Gastrocnemius medialis (tissue), 4 donors: ENCODE data around the gene DEPP1. TPM values are rescaled to one million over a fixed set of nuclear protein-coding genes. Genes with fewer than 3 reads are reported as not detected.
A peak's percentile ranks its signal among the peaks of the same experiment; 100 is the strongest.

ENCODE experiments used
- ATAC-seq, 2 donors: fragments of 150-250 bp; one replicate each; pipeline ENCODE4 v1.9.1; 2016
- DNase-seq, 2 donors: peaks; one replicate each; pipeline ENCODE4 v3.0.0-alpha.2; 2019
- H3K27ac ChIP-seq, 4 donors: fragments of 200-600 bp; sonication (generic); 1 replicate in 1 of 4; 2 replicates in 3 of 4; pipeline ENCODE4 v1.5.1; 2016 to 2018; ENCODE audit warnings: mild to moderate bottlenecking in 2 of 4, moderate library complexity in 1 of 4
- H3K27me3 ChIP-seq, 3 donors: fragments of 200-600 bp; sonication (generic) in 2 of 3; 1 replicate in 1 of 3; 2 replicates in 2 of 3; pipeline versions ENCODE4 v1.5.1 to v1.6.0; 2016 to 2019; ENCODE audit warnings: mild to moderate bottlenecking in 1 of 3, moderate library complexity in 1 of 3
- H3K36me3 ChIP-seq, 2 donors: fragments of 200-600 bp; sonication (generic) in 1 of 2; one replicate each; pipeline ENCODE4 v1.5.1; 2017 to 2018
- H3K4me1 ChIP-seq, 2 donors: fragments of 200-600 bp; sonication (generic) in 1 of 2; one replicate each; pipeline ENCODE4 v1.5.1; 2016 to 2017; ENCODE audit warnings: mild to moderate bottlenecking in 2 of 2
- H3K4me3 ChIP-seq, 4 donors: fragments of 200-600 bp; sonication (generic) in 3 of 4; 1 replicate in 1 of 4; 2 replicates in 3 of 4; pipeline ENCODE4 v1.5.1; 2016 to 2019; ENCODE audit warnings: mild to moderate bottlenecking in 2 of 4
- H3K9me3 ChIP-seq, 3 donors: fragments of 200-600 bp; sonication (generic) in 2 of 3; 1 replicate in 1 of 3; 2 replicates in 2 of 3; pipeline ENCODE4 v1.5.1; 2016 to 2019
- POLR2A ChIP-seq, 2 donors: fragments of 450-650 bp; IDR thresholded peaks; one replicate each; pipeline ENCODE4 v1.6.1; 2017; ENCODE audit warnings: antibody characterized with exemption in 2 of 2, mild to moderate bottlenecking in 2 of 2, moderate library complexity in 2 of 2
- in situ Hi-C, 4 donors: fragments of 200-750 bp; cut with MboI; loops; one replicate each; pipeline versions ENCODE4 v1.15.0 to v1.8.0; 2017; ENCODE audit warnings: low sequenced_read_pairs in 4 of 4
- intact Hi-C: fragments of 100-400 bp; cut with DNase I; formaldehyde crosslinking; loops from one replicate; pipeline ENCODE4 v1.15.1; 2023; ENCODE audit warnings: low total_unique reads
- total RNA-seq, 4 donors: library from RNA; depleted of rRNA; stranded (reverse); fragments of >200 nt; gene quantifications; one replicate each; pipeline versions ENCODE4 v1.1.0 to v1.2.3, GENCODE V29; 2016
- TF ChIP-seq, protein P1 (sequence below), 5 experiments: fragments of 450-650 bp in 3 of 5; fragments of 200-600 bp in 2 of 5; sonication (generic) in 2 of 5; IDR thresholded peaks in 4 of 5; conservative IDR thresholded peaks in 1 of 5; 1 replicate in 4 of 5; 2 replicates in 1 of 5; pipeline ENCODE4 v1.5.1; 2016 to 2019; ENCODE audit warnings: antibody characterized with exemption in 5 of 5, mild to moderate bottlenecking in 3 of 5, moderate library complexity in 3 of 5

Gene DEPP1
- total RNA-seq, 4 donors from 2014 or later = 83.4 to 331 (median 120) TPM

DNA sequence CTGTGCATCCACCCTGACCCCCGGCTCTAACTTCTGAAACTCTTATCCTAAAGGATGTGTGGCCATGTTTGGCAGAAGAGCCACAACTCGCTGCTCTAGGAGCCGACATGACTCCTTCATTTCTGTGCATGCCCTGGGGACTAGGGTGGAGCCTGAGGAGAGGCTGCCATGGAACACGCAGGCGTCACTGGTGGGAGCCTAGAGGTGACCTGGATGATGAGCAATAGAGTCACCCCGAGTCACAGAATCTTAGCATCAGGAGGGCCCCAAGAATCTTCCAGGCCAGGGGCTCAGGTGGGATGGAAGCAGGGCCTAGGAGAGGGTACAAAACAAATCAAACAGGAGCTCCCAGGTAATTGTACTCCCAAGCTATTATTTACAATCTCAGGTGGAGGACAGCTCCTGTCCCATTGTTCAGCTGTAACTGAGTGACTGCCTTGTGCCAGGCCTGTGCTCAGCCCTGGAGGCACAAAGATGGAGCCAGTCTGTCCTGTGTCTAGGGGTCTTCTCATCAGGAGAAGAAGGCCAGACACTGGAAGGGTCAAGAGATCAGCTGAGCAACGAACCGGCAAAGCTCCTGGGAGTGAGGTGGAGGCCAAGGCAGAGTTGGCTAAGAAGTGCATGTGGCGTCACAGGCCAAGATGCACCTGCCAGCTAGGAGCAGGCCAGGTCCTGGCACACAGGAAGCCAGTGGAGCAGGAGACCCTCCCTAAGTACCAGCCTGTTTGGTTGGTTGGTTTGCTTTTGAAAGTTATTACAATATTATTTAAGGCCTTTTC is 16.3 kb upstream of the DEPP1 start:
- ATAC-seq (no peak), DNase-seq (peak in 1 of 2 donors; percentile 38)
- Histone ChIP-seq H3K9me3 (no peaks in the 10 kb centered on the region), H3K27me3 (no peaks in the 10 kb centered on the region), H3K4me1 (peaks cover 62 to 90% of the 10 kb centered on the region in 2 donors), H3K36me3 (no peaks in the 10 kb centered on the region), H3K4me3 (no peak overlapping the region), H3K27ac (peak overlapping the region; percentile 72 to 91 (median 82))
- in situ Hi-C loops = loop anchor here in 2 of 4 donors (25.0 kb wide), 2 partner anchors 1017 to 1583 kb away; partner anchors contain the start of gene HNRNPF (in 2 of the 2)
- TF ChIP-seq POLR2A (IDR thresholded peaks at IDR 0.05) = no peak
- TF ChIP-seq, protein P1, sequence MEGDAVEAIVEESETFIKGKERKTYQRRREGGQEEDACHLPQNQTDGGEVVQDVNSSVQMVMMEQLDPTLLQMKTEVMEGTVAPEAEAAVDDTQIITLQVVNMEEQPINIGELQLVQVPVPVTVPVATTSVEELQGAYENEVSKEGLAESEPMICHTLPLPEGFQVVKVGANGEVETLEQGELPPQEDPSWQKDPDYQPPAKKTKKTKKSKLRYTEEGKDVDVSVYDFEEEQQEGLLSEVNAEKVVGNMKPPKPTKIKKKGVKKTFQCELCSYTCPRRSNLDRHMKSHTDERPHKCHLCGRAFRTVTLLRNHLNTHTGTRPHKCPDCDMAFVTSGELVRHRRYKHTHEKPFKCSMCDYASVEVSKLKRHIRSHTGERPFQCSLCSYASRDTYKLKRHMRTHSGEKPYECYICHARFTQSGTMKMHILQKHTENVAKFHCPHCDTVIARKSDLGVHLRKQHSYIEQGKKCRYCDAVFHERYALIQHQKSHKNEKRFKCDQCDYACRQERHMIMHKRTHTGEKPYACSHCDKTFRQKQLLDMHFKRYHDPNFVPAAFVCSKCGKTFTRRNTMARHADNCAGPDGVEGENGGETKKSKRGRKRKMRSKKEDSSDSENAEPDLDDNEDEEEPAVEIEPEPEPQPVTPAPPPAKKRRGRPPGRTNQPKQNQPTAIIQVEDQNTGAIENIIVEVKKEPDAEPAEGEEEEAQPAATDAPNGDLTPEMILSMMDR (IDR thresholded peaks at IDR 0.05 in 4 of 5, conservative IDR thresholded peaks at IDR 0.05 in 1 of 5) = no peak
- intact Hi-C loops = loop anchor here (1.0 to 10.0 kb wide), 2 partner anchors 14 to 430 kb away; no protein-coding TSS in a partner anchor

DNA sequence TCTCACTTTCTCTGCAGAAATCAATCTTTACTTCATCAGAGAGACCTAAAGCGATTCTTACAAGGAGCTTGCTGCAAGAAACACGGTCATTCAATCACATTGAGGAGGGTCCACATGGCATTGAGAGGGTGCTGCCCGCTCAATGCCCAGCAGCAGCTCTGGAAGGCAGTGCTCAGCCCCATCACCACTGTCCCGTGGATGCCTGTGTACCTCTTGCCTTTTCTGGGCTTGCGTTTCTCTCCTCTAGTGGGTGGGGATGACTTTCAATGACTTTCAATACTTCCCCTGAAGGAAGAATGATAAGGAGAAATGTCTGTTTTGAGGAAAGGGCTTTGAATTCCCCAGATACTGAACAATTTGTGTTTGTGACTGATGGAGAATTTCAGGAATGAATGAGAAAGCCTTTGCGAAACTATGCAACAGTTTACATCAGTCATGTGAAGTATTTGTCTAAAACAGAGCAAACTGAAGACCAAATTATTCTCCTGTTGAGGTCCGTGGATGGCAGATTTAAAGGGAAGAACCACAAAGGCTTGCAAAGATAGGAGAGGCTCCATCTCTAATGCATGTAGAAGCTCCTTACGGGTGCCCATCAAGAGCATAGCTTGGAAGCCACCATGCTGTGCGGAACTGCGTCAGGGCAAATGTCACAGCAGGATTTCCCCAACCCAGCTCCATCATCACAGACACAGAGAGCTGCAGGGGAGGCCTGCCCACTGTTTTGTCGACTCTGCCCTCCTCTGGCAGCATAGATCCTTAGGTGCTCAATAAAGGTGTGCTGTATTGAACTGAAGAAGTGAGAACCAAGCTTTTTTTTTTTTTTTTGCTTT is 15.5 kb upstream of the DEPP1 start:
- peak overlapping the region; percentile 72 to 91 (median 82) for H3K27ac ChIP-seq
- H3K9me3 ChIP-seq = no peaks in the 10 kb centered on the region
- ATAC-seq (no peak), DNase-seq (no peak)
- H3K4me3 ChIP-seq = no peak overlapping the region
- intact Hi-C loops (loop anchor here (10.0 kb wide), 1 partner anchor 431 kb away; no protein-coding TSS in a partner anchor), in situ Hi-C loops (loop anchor here in 2 of 4 donors (25.0 kb wide), 2 partner anchors 1018 to 1582 kb away; partner anchors contain the start of gene HNRNPF (in 2 of the 2))
- H3K27me3 ChIP-seq = no peaks in the 10 kb centered on the region
- peaks cover 62 to 82% of the 10 kb centered on the region in 2 donors for H3K4me1 ChIP-seq
- no peaks in the 10 kb centered on the region for H3K36me3 ChIP-seq
- TF ChIP-seq, protein P1 (IDR thresholded peaks at IDR 0.05 in 4 of 5, conservative IDR thresholded peaks at IDR 0.05 in 1 of 5) = no peak
- TF ChIP-seq POLR2A (IDR thresholded peaks at IDR 0.05) = no peak

DNA sequence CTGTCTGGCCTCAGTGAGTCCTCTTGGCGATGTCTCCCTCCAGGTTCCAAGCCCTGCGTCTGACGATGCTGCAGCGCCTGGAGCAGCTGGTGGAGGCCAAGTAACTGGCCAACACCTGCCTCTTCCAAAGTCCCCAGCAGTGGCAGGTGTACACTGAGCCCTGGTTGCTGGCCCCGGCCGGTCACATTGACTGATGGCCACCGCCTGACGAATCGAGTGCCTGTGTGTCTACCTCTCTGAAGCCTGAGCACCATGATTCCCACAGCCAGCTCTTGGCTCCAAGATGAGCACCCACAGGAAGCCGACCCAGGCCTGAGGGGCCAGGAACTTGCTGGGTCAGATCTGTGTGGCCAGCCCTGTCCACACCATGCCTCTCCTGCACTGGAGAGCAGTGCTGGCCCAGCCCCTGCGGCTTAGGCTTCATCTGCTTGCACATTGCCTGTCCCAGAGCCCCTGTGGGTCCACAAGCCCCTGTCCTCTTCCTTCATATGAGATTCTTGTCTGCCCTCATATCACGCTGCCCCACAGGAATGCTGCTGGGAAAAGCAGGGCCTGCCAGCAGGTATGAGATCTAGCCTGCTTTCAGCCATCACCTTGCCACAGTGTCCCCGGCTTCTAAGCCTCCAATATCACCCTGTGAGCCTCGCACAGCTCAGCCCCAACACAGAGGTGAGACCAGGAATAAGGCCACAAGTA is 14.8 kb upstream of the DEPP1 start:
- Histone ChIP-seq H3K36me3 (no peaks in the 10 kb centered on the region), H3K4me1 (peaks cover 62 to 74% of the 10 kb centered on the region in 2 donors), H3K27ac (peak overlapping the region; percentile 15 to 91 (median 78)), H3K4me3 (no peak overlapping the region), H3K9me3 (no peaks in the 10 kb centered on the region), H3K27me3 (no peaks in the 10 kb centered on the region)
- intact Hi-C loops (loop anchor here (10.0 kb wide), 1 partner anchor 431 kb away; no protein-coding TSS in a partner anchor), in situ Hi-C loops (loop anchor here in 2 of 4 donors (25.0 kb wide), 2 partner anchors 1019 to 1581 kb away; partner anchors contain the start of gene HNRNPF (in 2 of the 2))
- ATAC-seq = no peak
- DNase-seq = peak in 1 of 2 donors; percentile 17
- TF ChIP-seq, protein P1 (IDR thresholded peaks at IDR 0.05 in 4 of 5, conservative IDR thresholded peaks at IDR 0.05 in 1 of 5) = no peak
- no peak for TF ChIP-seq POLR2A (IDR thresholded peaks at IDR 0.05)

DNA sequence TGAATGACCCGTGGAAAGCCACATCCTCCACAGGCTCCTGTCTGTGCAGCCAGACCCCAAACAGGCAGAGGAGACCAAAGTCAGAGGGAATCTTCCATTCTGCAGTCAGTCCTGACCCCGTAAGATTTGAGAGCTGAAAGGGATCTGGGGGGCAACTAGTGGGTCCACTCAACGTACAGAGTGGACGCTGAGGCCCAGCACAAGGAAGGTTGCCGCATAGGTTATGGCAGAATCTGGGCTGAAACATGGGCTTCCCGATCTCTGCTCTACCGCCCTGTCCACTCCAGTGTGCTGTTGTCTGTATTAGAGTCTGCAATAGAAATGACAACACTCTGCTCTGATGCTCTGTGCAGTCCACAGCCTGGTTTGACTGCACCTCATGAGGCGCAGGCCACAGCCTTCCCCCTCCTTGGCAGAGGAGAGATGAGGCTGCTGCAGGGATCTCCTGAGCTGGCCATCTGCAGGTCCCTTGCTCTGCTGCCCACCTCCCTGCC is 14.2 kb upstream of the DEPP1 start:
- no peaks in the 10 kb centered on the region for H3K9me3 ChIP-seq
- TF ChIP-seq, protein P1 (IDR thresholded peaks at IDR 0.05 in 4 of 5, conservative IDR thresholded peaks at IDR 0.05 in 1 of 5) = no peak
- TF ChIP-seq POLR2A (IDR thresholded peaks at IDR 0.05) = no peak
- peak overlapping the region; percentile 22 to 83 (median 59) for H3K27ac ChIP-seq
- no peaks in the 10 kb centered on the region for H3K27me3 ChIP-seq
- H3K36me3 ChIP-seq = no peaks in the 10 kb centered on the region
- H3K4me3 ChIP-seq = no peak overlapping the region
- in situ Hi-C loops (loop anchor here in 2 of 4 donors (25.0 kb wide), 2 partner anchors 1020 to 1580 kb away; partner anchors contain the start of gene HNRNPF (in 2 of the 2)), intact Hi-C loops (loop anchor here (10.0 kb wide), 1 partner anchor 432 kb away; no protein-coding TSS in a partner anchor)
- DNase-seq = no peak
- ATAC-seq = no peak
- peaks cover 60 to 68% of the 10 kb centered on the region in 2 donors for H3K4me1 ChIP-seq
